Measurements from ENCODE around the gene ROBO4. TPM values are rescaled to one million over a fixed set of nuclear protein-coding genes. Genes with fewer than 3 reads are reported as not detected.

Gene ROBO4
- total RNA-seq, 2 experiments from 2014 or later = not detected

GRCh38 chr11:124922831-124923230 is 25.2 kb upstream of the ROBO4 start:
- H3K9me2 ChIP-seq (ENCODE audit: insufficient read depth, low read length) = no peaks in the 10 kb centered on the region
- H3K4me1 ChIP-seq (ENCODE audit: insufficient read depth, low read length, poor library complexity, severe bottlenecking) = no peaks in the 10 kb centered on the region
- no peaks in the 10 kb centered on the region for H3K36me3 ChIP-seq (ENCODE audit: insufficient read depth, low read length)
- intact Hi-C loops (cut with micrococcal nuclease; ENCODE audit: unreplicated experiment) = no loop called here
- H3K4me2 ChIP-seq (ENCODE audit: low read length) = no peak overlapping the region
- no TSS peak for BruUV-seq (replicated peaks)
- no peaks in the 10 kb centered on the region for H3K79me2 ChIP-seq (ENCODE audit: insufficient read depth, low read depth, low read length)
- no peak overlapping the region for H2AFZ ChIP-seq (ENCODE audit: low read length)
- H3K4me3 ChIP-seq (ENCODE audit: low read depth, low read length, poor library complexity, severe bottlenecking) = no peak overlapping the region
- TF ChIP-seq CTCF (conservative IDR thresholded peaks at IDR 0.05; ENCODE audit: low read length) (no peak), EZH2phosphoT487 (IDR thresholded peaks at IDR 0.05; ENCODE audit: borderline replicate concordance, low read depth, low read length) (no peak)
- CTCF ChIA-PET (ENCODE audit: unreplicated experiment) = no interaction called here
- no peak for DNase-seq (ENCODE audit: low spot score)
- H3K9me3 ChIP-seq (ENCODE audit: low read length) = no peaks in the 10 kb centered on the region
- no peaks in the 10 kb centered on the region for H4K20me1 ChIP-seq (ENCODE audit: insufficient read depth, low read length)
- no peak overlapping the region for H3K27ac ChIP-seq (ENCODE audit: low read depth, low read length, poor library complexity, severe bottlenecking)
- POLR2A ChIA-PET = no interaction called here

DNA sequence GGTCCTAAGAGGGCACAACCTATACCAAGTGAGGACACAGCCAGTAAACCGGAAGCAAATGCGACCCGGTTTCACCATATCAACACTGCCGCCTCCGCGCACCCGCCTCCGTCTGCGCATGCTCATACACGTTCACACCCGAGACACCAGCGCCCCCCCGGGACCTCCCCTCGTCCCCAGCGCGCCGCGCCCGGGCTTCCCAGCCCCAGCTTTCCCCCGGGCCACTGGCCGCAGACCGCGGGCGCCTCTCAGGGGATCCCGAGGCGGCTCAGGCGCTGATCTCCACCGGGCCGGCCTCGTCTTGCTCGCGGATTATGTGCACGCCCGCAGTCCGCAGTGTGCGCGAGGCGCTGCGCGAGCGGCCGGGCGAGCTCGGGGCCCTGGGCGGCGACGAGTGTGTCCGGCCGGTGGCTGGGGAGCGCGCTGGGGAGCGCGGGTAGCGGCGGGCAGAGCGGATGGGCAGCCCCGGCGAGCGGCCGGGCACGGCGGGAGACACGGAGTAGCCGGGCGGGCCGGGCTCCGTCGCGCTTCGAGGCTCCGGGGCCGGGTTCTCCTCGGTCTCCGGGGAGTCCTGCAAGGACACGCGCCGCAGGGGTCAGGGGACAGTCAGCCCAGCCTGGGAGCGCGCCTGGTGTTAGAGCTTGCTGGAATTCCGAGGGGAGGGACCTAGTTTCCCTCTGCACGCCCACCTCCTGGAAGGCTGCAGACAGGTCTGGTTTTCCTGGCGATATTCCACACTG is 23.4 kb upstream of the ROBO4 start:
- no peaks in the 10 kb centered on the region for H3K9me2 ChIP-seq (ENCODE audit: insufficient read depth, low read length)
- DNase-seq (ENCODE audit: low spot score) = no peak
- no peaks in the 10 kb centered on the region for H3K4me1 ChIP-seq (ENCODE audit: insufficient read depth, low read length, poor library complexity, severe bottlenecking)
- no peak overlapping the region for H3K27ac ChIP-seq (ENCODE audit: low read depth, low read length, poor library complexity, severe bottlenecking)
- no peak overlapping the region for H3K4me2 ChIP-seq (ENCODE audit: low read length)
- TF ChIP-seq CTCF (conservative IDR thresholded peaks at IDR 0.05; ENCODE audit: low read length) (no peak), EZH2phosphoT487 (IDR thresholded peaks at IDR 0.05; ENCODE audit: borderline replicate concordance, low read depth, low read length) (no peak)
- H3K79me2 ChIP-seq (ENCODE audit: insufficient read depth, low read depth, low read length) = no peaks in the 10 kb centered on the region
- intact Hi-C loops (cut with micrococcal nuclease; ENCODE audit: unreplicated experiment) = no loop called here
- no TSS peak for BruUV-seq (replicated peaks)
- no peak overlapping the region for H3K4me3 ChIP-seq (ENCODE audit: low read depth, low read length, poor library complexity, severe bottlenecking)
- H2AFZ ChIP-seq (ENCODE audit: low read length) = no peak overlapping the region
- H3K36me3 ChIP-seq (ENCODE audit: insufficient read depth, low read length) = no peaks in the 10 kb centered on the region
- no peaks in the 10 kb centered on the region for H3K9me3 ChIP-seq (ENCODE audit: low read length)
- CTCF ChIA-PET (ENCODE audit: unreplicated experiment) = no interaction called here
- no peaks in the 10 kb centered on the region for H4K20me1 ChIP-seq (ENCODE audit: insufficient read depth, low read length)
- POLR2A ChIA-PET = interaction anchor here (0.5 to 1.4 kb wide), 3 partner anchors 107 to 1506 kb away, joined by 3 to 7 read pairs (median 3); no protein-coding TSS in a partner anchor

DNA sequence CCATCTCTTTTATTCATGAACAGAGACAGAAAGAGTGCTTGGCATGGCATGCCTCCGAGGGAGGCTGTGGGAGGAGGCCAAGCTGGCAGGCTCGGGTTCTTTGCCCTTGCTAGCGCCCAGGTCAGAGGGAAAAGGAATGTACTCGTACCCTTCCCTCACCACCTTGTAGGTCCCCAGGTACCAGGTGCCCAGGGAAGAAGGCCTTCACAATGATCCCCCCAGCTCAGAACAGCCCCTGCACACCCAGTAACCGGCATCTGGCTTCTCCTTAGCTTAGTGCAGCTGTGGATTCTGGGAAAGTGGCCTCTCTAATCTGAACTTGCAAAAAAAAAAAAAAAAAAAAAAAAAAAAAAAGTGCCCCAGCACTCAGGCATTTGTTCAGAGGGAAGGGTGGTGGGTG is 22.7 kb upstream of the ROBO4 start:
- ChIA-PET CTCF (ENCODE audit: unreplicated experiment) (interaction anchor here (0.6 kb wide), 1 partner anchor 170 kb away, joined by 3 read pairs; no protein-coding TSS in a partner anchor), POLR2A (interaction anchor here (0.7 to 1.4 kb wide), 2 partner anchors 106 to 189 kb away, joined by 3 to 7 read pairs; no protein-coding TSS in a partner anchor)
- Histone ChIP-seq H3K4me3 (ENCODE audit: low read depth, low read length, poor library complexity, severe bottlenecking) (no peak overlapping the region), H3K79me2 (ENCODE audit: insufficient read depth, low read depth, low read length) (no peaks in the 10 kb centered on the region), H3K36me3 (ENCODE audit: insufficient read depth, low read length) (no peaks in the 10 kb centered on the region), H4K20me1 (ENCODE audit: insufficient read depth, low read length) (no peaks in the 10 kb centered on the region), H3K27ac (ENCODE audit: low read depth, low read length, poor library complexity, severe bottlenecking) (no peak overlapping the region), H3K4me2 (ENCODE audit: low read length) (no peak overlapping the region), H3K4me1 (ENCODE audit: insufficient read depth, low read length, poor library complexity, severe bottlenecking) (no peaks in the 10 kb centered on the region), H3K9me3 (ENCODE audit: low read length) (no peaks in the 10 kb centered on the region), H2AFZ (ENCODE audit: low read length) (no peak overlapping the region), H3K9me2 (ENCODE audit: insufficient read depth, low read length) (no peaks in the 10 kb centered on the region)
- no peak for DNase-seq (ENCODE audit: low spot score)
- intact Hi-C loops (cut with micrococcal nuclease; ENCODE audit: unreplicated experiment) = no loop called here
- TF ChIP-seq EZH2phosphoT487 (IDR thresholded peaks at IDR 0.05; ENCODE audit: borderline replicate concordance, low read depth, low read length) (no peak), CTCF (conservative IDR thresholded peaks at IDR 0.05; ENCODE audit: low read length) (no peak)
- BruUV-seq (replicated peaks) = no TSS peak

Data from OCI-LY7 (cell line).